HG03159 (cell line): ENCODE data around the gene ZNF175.

Source experiments
- ATAC-seq: cut with Tn5 transposase; IDR thresholded peaks from one replicate; pipeline ENCODE4 v1.9.1; 2021; ENCODE audit warnings: mild to moderate bottlenecking, moderate library complexity; ENCODE audit not compliant: unreplicated experiment

ZNF175 gene

DNA sequence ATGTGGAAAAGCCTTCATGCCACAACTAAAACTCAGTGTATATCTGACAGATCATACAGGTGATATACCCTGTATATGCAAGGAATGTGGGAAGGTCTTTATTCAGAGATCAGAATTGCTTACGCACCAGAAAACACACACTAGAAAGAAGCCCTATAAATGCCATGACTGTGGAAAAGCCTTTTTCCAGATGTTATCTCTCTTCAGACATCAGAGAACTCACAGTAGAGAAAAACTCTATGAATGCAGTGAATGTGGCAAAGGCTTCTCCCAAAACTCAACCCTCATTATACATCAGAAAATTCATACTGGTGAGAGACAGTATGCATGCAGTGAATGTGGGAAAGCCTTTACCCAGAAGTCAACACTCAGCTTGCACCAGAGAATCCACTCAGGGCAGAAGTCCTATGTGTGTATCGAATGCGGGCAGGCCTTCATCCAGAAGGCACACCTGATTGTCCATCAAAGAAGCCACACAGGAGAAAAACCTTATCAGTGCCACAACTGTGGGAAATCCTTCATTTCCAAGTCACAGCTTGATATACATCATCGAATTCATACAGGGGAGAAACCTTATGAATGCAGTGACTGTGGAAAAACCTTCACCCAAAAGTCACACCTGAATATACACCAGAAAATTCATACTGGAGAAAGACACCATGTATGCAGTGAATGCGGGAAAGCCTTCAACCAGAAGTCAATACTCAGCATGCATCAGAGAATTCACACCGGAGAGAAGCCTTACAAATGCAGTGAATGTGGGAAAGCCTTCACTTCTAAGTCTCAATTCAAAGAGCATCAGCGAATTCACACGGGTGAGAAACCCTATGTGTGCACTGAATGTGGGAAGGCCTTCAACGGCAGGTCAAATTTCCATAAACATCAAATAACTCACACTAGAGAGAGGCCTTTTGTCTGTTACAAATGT, 16.4 kb downstream of the ZNF175 start:
- ATAC-seq = no peak

DNA sequence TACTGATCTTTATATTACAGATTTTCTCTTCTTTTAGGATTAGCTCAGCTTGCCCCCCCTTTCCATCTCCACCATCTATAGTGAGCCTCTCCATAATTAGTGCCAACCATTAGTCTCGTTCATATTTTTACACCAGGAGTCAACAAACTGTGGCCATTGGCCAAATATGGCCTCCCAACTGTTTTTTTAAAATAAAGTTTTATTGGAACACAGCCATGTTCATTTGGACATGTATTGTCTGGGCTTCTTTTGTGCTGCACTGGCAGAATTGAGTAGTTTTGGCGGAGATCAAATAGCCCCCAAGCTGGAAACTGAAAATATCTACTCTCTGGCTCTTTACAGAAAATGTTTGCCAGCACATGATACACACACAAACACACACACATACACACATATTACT, 18.4 kb downstream of the ZNF175 start:
- no peak for ATAC-seq

DNA sequence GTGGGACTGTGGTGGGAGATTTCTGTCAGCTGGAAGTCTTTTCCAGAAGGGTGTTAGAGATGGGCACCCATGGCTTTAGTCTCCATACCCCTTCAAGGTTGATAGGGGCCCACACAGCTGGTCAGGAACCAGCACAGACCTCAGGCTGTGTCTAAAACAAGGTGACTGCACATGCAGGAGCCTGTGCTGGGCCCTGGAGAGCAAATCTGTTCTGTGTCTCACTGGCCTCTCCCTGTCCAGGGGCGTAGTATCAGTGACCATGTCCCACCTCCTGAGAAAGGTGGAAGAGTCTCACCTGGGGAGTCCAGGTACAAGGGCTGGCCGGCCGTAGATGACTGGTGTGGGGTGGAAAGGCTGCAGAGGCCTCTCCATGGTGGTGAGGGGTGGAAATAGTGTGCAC, 19.4 kb downstream of the ZNF175 start:
- ATAC-seq = no peak

DNA sequence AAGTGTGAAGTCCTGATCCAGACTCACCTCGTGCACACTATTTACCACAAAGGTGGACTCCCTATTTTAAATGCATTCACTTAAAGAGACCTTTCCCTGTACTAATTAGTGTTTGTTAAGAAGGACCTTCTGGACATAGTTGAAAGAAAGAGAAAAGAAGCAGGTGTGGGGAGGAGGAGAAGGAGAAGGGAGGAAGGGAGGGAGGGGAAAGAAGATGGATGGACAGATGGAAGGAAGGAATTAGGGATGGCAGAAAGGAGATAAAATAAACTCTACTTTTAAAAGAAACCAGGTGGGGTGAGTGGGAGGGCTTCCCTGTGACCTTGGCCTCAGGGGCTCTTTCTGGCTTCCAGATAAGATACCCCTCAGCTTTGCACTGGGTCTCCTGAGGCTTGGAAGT, 21.4 kb downstream of the ZNF175 start:
- no peak for ATAC-seq

DNA sequence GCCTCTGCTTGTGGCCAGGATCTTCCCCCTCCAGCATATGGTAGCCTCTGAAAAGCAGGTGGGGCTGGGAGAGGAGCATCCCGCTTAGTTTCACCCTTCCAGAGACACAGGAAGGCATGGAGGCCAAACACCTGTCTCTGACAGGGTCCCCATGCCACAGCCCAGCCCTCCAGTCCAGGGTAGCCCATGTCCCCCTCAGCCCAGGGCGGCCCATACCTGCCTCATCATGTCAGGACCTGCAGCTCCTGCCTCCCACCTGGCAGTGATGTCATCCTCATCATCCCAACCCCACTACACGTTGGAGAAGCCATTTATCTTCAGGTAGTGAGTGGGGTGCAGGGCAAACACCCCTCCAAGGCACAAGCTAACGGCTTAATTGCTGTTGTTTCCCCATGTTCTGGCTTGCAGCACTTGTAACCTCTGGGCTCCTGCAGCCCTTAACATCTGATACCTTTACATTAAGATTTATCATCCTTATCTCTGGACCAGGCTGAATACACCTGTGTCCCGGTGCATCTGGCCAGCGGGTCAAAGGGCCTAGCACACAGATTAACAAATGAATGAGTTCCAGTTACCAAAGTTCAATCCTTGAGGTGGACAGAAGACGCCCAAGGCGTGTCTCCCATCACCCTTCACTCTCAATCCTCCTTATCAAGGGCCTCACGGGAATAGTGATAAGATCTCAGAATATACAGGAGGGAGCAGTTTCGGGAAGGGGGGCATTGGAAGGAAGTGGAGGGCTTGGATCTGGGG, 22.2 kb downstream of the ZNF175 start:
- ATAC-seq = no peak

DNA sequence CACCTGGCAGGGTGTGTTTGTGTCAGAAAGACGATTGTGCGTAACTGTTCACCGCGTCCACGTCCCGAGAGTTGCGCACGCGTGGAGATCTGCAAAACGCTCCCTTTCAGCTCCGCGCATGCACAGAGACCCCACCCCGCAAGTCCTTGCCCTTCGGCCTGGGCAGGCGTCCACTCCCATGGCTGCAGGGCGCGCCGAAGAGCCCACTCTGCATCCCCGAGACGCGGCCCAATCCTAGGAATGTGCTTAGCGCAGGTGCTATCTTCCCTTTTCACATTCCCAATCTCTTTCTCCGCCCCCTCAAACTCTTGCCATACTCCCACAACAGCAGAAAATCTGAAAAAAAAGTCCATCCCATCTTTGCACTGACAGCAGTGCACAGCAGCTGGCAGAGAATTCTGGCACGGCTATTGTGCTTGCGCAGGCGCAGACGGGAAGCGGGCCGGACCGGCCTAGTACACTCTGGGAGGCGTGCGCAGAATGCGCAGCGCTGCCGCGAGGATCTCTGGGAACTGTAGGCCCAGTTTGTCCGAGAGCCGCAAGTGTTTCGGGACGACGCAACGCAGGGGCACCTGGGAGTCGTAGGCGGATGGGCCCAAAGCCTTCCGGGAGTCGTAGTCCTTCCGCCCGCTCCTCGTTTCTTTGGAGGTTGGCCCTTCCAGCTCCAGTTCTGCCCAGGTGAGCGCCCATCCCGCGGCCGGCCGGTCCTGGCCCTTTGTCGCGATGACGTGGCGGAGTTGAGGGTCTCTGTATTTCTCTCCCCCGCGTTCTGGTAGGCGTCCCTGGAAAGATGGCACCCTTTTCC, 23.1 kb downstream of the ZNF175 start:
- peak; percentile 95 for ATAC-seq

DNA sequence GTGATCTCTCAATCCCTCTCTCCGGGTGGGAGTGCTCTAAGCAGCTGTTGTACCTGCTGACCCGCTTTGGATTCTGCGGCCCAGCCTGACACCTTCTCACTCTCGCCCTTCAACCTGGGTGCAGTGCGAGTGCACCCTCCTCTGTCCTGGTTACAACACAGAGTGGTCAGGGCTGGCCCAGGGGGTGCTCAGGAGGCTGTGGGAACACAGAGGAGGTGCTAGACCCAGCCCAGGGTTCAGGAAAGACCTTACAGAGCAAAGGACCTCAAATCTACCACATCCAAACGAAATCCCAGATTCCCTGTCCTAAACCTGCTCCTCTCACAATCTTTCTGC, 23.7 kb downstream of the ZNF175 start:
- ATAC-seq = no peak

DNA sequence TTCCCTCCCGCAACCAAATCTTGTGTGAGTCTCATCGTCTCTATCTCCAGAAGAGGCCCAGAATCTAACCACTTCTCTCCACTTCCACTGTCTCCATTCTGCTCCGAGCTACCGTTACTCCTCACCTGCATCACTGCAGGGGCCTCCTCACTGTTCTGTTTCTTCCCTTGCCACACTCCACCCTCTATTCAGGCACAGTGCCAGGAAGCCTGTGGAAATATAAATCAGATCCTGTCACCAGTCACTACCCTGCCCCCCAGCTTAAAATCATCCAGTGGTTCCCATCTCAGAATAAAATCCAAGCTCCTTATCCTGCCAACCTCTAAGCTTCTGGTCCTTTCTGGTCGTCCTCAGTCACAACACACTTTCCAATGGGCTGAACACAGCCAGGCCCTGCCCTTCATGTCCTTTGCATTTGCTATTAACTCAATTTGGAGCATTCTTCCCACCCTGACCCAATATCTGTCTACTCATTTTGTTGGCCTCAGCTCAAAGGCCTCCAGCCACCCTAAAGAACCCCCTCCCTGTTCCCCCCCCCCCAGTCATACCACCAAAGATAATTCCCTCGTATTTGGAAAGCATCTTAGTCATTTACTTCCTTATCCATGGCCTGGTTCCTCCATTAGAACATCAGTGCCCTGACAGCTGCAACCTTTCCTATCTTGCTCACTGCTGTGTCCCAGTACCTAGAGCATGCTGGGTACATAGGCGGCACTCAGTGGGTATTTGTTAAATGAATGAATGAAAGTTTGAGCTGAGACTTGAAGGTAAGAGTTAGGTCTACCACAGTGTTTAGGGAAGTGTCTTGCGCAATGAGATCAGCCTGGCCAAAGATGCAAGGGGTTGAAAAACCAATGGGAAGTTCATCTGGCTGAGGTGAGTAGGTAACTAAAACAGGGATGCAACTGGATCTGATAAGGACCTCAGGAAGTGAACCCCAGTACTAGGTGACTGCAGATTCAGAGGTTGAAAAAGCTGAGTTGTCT, 24.4 kb downstream of the ZNF175 start:
- no peak for ATAC-seq

DNA sequence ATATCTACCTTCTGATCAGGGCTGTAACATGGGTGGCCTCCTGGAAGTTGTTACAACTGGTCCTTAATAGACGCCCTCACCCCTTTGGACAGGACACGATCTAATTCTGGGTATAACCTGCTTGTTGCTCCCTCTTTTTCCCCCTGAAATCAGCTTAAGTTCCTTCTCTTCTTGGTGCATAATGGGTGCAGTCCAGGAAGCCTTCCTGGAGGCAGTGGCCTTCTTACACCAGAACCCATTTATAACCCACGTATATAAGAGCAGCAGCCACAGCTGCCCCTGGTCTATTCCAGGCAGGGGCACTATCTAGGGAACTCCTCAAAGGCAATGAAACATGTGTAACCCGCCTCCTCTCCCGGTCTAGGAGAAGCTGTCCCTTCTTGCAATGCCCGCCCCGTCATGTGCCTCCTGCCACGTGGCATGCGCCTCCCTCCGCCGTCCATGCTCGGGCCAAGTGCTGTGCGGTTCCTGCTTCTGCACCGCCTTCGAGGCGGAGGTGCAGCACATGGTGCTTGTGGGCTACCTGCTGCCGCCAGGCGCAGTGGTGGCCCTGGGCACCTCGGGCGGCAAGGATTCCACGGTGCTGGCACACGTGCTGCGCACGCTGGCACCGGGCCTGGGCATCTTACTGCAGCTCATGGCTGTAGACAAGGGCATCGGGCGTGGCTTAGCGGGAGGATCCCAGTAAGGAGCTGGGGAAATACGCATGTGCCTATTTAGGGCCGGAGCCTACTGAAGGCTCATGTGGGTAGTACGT, 27.3 kb downstream of the ZNF175 start:
- ATAC-seq = no peak

DNA sequence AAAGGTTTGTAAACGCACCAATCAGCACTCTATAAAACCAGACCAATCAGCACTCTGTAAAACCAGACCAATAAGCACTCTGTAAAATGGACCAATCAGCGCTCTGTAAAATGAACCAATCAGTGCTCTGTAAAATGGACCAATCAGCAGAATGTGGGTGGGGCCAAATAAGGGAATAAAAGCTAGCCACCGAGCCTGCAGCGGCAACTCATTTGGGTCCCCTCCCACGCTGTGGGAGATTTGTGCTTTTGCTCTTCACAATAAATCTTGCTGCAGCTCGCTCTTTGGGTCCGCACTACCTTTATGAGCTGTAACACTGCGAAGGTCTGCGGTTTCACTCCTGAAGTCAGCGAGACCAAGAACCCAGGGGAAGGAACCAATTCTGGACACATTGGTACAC, 28.0 kb downstream of the ZNF175 start:
- ATAC-seq = no peak

DNA sequence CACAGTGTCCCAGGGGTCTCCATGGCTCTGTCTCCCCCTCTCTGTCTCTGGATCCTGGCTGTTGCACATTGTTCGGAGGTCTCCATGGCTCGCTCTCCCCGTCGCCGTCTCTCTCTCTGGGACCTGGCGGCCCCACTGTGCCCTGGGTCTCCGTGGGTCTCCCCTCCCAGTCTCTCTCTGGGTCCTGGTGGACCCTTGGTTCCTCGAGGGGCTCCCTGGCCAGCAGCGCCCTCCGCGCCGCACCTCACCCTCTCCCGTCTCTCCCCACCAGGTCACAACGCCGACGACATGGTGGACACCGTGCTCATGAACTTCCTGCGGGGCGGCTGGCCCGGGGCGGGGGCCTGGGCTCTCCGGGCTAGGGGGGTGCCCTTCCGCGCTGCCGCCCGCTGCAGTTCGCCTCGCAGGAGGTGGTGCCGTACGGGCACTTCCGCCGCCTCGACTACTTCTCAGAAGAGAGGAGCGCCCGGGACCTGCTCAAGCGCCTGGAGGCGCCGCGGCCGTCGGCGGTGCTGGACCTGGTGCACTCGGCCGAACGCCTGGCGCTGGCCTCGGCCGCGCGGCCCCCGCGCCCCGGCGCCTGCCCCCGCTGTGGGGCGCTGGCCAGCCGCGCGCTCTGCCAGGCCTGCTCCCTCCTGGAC, 30.0 kb downstream of the ZNF175 start:
- no peak for ATAC-seq

DNA sequence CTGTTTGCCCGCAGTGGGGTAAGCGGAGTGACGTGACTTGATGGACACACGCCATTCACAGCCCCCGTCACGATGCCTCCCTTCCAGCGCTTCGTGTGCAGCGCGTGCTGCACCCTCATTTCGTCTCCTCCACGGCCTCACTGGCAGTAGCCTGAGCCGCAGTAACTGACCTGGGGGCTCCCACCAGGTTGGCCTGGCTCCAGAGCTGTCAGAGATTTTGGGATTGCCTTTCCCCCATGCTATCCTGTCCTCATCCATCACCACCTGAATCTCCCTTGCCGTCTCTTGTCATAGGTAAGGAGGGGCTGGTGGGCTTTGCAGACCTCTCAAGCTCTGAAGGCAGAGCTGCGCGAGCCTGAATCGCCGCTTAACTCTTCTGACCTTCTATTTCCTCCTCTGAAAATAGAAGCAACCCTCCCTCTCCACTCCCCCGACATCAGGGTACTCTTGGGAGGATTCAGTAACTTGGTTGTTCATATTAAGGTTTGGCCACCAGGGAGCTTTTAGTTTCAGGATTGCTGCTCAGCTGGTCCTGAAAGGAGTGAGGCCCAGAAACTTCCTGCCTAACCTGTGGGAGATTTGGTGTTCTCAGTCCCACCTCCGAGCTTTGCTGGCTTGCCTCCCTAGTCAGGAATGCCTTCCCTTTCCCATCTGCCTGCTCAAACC, 31.2 kb downstream of the ZNF175 start:
- no peak for ATAC-seq

DNA sequence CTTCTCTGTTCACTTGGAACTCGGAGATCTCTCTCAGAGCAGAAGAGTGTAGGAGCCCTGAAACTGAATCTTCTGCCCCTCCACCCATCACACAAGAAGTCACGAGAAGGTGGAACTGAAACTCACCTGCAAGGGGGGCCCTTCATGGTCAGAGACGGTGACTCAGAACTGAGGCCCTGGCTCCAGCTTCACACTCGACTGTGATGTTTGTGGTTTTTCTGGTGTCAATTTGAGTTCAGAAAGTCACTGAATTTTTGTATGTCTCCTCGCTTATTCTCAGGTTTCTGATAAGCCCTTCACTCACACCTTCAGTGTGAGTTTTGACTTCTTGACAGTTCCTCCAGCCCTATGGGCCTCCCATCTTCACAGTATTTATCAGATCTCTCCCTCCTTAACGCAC, 36.0 kb downstream of the ZNF175 start:
- ATAC-seq = peak; percentile 95

DNA sequence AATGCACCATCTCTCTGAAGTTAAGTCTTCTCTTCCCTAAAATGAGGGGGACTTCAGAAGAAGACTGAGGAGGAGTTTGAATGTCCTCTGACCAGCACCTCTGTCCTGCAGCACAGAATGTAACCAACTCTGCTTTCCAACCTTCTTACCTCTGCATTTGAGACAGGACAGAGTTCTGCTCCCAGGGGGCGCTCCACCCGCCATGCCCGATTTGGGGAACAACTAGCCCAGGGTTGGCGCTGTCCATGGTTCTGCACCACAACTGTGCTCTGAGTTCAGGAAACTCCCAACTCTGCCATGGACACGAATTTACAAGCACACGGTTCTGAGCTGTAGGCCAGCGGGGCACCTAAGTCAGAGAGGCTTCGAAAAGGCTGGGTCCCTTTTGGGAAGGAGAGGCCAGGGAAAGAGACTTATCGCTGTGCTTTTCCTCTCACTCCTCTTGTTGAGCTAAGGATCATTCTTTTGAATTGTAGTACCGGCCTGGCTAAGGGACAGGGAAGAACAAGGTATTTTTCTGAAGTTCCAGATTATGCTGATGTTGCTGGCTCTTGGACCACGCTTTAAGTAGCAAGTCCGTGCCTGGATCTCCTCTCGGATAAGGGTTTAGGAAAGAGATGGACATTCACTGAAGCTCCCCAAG, 37.0 kb downstream of the ZNF175 start:
- ATAC-seq = no peak

DNA sequence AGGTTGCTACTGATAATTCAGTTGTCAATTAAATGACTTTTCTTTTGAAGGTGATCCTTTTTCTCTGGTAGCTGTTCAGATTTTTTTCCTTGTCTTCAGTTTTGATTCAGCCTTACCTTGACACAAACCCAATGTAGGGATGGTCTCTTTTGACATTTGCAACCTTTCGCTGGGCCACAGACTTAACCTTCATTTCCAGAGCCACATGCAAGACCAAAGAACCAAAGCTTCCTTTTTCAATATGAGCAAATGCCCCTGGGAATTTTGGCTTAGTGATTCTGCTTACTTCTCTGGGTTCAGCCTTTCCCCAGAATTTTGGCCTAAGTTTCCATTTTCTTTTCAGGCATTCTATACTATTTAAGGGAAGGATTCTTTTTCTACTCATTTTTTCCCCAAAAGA, 39.5 kb downstream of the ZNF175 start:
- no peak for ATAC-seq

DNA sequence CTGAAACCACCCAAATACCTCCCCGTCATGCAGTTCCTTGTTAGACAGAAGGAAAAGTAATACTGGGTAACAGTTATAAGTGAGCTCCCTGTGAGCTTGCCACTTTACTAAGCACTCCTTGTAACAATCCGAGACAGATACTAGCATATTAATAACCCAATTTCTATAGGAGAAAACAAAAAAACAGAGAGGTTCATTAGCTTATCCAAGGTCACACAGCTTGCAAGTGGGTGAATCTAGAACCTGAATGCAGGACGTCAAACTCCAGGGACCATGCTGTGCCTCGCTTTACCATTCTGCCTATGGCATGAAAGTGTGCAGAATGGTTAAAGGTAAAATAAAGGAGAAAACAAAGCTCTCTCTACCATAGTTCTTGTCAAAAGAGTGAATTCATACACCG, 43.7 kb downstream of the ZNF175 start:
- ATAC-seq = no peak

DNA sequence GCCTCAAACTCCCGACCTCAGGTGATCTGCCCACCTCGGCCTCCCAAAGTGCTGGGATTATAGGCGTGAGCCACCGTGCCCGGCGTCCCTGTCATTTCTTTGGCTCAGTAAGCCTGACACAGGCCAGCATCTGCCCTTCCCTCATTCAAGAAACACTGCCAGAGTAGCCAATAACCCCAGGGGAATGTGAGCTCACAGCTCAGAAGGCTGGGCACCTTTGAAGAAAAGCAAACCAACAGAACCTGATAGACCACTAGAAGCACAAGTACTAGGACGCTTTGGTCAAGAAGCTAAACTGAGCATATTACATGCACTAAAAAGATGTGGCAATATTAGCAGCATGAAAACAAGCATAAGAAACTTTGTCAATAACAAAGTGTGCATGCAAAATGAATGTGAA, 44.9 kb downstream of the ZNF175 start:
- ATAC-seq = no peak

DNA sequence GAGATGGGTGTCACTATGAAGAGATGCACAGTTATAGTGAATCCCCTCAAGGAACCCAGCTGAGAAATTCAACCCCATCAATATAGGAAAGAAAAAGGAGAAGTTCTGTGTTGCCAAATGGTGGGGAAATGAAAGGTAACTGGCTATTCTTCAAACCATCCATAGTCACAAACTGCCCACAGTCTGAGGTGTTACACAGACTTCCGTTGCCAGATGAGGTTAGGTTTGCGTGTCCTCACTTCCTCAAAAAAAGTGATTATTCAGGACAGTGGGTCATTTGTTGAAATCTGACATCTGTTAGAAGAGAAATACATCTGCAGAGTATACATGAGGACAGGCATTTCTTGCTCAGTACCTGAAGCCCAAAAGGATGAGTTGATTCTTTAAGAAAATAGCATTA, 50.1 kb downstream of the ZNF175 start:
- peak; percentile 61 for ATAC-seq
